Measurements from ENCODE around the gene HTR2B. TPM values are rescaled to one million over a fixed set of nuclear protein-coding genes. Genes with fewer than 3 reads are reported as not detected.
"Not testable (repeated sequence)": the region's sequence is repeated elsewhere in the genome, so short reads cannot be mapped to it uniquely, and the experiment has no call there.

Gene HTR2B
- total RNA-seq, 5 donors from 2014 or later (not counting 1 experiment from before 2014, with no cell fraction given): 0.38 TPM; not detected in 4

GRCh38 chr2:231159306-231159705, 34.5 kb upstream of the HTR2B start:
- H3K27me3 ChIP-seq (replicated peaks in 1 of 2; ENCODE audit: control insufficient read depth in 2 of 2, extremely low read depth in 1 of 2, insufficient read depth in 2 of 2, low read length in 1 of 2): no peaks in the 10 kb centered on the region
- DNase-seq (no peak), ATAC-seq (replicated peaks in 1 of 4) (no peak)
- Mint-ChIP-seq H3K4me3 (no peak overlapping the region), H3K27me3 (no peaks in the 10 kb centered on the region), H3K9me3 (no peaks in the 10 kb centered on the region), H3K36me3 (peaks cover 23% of the 10 kb centered on the region), H3K4me1 (peaks cover 0 to 16% (median 16%) of the 10 kb centered on the region in 3 donors), H3K27ac (no peak overlapping the region)
- H3K4me3 ChIP-seq (ENCODE audit: control insufficient read depth in 1 of 2, extremely low read depth in 1 of 2, low read length in 1 of 2): no peak overlapping the region
- CTCF ChIA-PET: no interaction called here
- H3K27ac ChIP-seq (ENCODE audit: low read length): no peak overlapping the region
- H3K36me3 ChIP-seq (ENCODE audit: control insufficient read depth in 2 of 2, extremely low read depth in 1 of 2, insufficient read depth in 1 of 2, low read length in 1 of 2): peaks cover 0 to 11% of the 10 kb centered on the region in 2 donors
- POLR2A ChIA-PET: no interaction called here
- H3K9me3 ChIP-seq: no peaks in the 10 kb centered on the region
- H3K4me1 ChIP-seq (ENCODE audit: control insufficient read depth in 1 of 2, extremely low read depth in 1 of 2, insufficient read depth in 2 of 2, low read length in 2 of 2): peaks cover 0 to 5% of the 10 kb centered on the region in 2 experiments

- Histone ChIP-seq H3K4me1 (ENCODE audit: control insufficient read depth in 1 of 2, extremely low read depth in 1 of 2, insufficient read depth in 2 of 2, low read length in 2 of 2) (no peaks in the 10 kb centered on the region), H3K27me3 (replicated peaks in 1 of 2; ENCODE audit: control insufficient read depth in 2 of 2, extremely low read depth in 1 of 2, insufficient read depth in 2 of 2, low read length in 1 of 2) (no peaks in the 10 kb centered on the region), H3K36me3 (ENCODE audit: control insufficient read depth in 2 of 2, extremely low read depth in 1 of 2, insufficient read depth in 1 of 2, low read length in 1 of 2) (peaks cover 0 to 34% of the 10 kb centered on the region in 2 donors), H3K27ac (ENCODE audit: low read length) (no peak overlapping the region), H3K9me3 (no peaks in the 10 kb centered on the region), H3K4me3 (ENCODE audit: control insufficient read depth in 1 of 2, extremely low read depth in 1 of 2, low read length in 1 of 2) (no peak overlapping the region)
- H3K36me3 Mint-ChIP-seq: peaks cover 31% of the 10 kb centered on the region
- POLR2A ChIA-PET: no interaction called here
- H3K4me3 Mint-ChIP-seq: no peak overlapping the region
- no peaks in the 10 kb centered on the region for H3K27me3 Mint-ChIP-seq
- no peaks in the 10 kb centered on the region for H3K4me1 Mint-ChIP-seq
- no peak overlapping the region for H3K27ac Mint-ChIP-seq
- 91% methylated on average over 3 of the region's 8 CpGs for WGBS (ENCODE audit: insufficient coverage)
- ATAC-seq (replicated peaks in 1 of 4) (no peak), DNase-seq (no peak)
- no peaks in the 10 kb centered on the region for H3K9me3 Mint-ChIP-seq
- CTCF ChIA-PET: interaction anchor here in 1 of 2 donors (0.6 kb wide), 1 partner anchor 39 kb away, joined by 4 read pairs; no protein-coding TSS in a partner anchor
Observed at GRCh38 chr2:231152800-231153557, 28.1 kb upstream of the HTR2B start.

GRCh38 chr2:231146665-231147064, 21.8 kb upstream of the HTR2B start:
- Mint-ChIP-seq H3K27ac (no peak overlapping the region), H3K9me3 (no peaks in the 10 kb centered on the region), H3K36me3 (peaks cover 41% of the 10 kb centered on the region), H3K4me3 (no peak overlapping the region), H3K27me3 (no peaks in the 10 kb centered on the region), H3K4me1 (no peaks in the 10 kb centered on the region)
- CTCF ChIA-PET: no interaction called here
- ATAC-seq (replicated peaks in 1 of 4): no peak
- no peaks in the 10 kb centered on the region for H3K9me3 ChIP-seq
- no peak for DNase-seq
- POLR2A ChIA-PET: no interaction called here
- no peaks in the 10 kb centered on the region for H3K27me3 ChIP-seq (replicated peaks in 1 of 2; ENCODE audit: control insufficient read depth in 2 of 2, extremely low read depth in 1 of 2, insufficient read depth in 2 of 2, low read length in 1 of 2)
- H3K4me1 ChIP-seq (ENCODE audit: control insufficient read depth in 1 of 2, extremely low read depth in 1 of 2, insufficient read depth in 2 of 2, low read length in 2 of 2): no peaks in the 10 kb centered on the region
- peaks cover 4 to 20% of the 10 kb centered on the region in 2 donors for H3K36me3 ChIP-seq (ENCODE audit: control insufficient read depth in 2 of 2, extremely low read depth in 1 of 2, insufficient read depth in 1 of 2, low read length in 1 of 2)
- 100% methylated on average over 1 of the region's 2 CpGs for WGBS (ENCODE audit: insufficient coverage)
- no peak overlapping the region for H3K4me3 ChIP-seq (ENCODE audit: control insufficient read depth in 1 of 2, extremely low read depth in 1 of 2, low read length in 1 of 2)
- no peak overlapping the region for H3K27ac ChIP-seq (ENCODE audit: low read length)

GRCh38 chr2:231144896-231145295, 20.1 kb upstream of the HTR2B start:
- no peak overlapping the region for H3K4me3 Mint-ChIP-seq
- CTCF ChIA-PET: no interaction called here
- DNase-seq (no peak), ATAC-seq (replicated peaks in 1 of 4) (no peak)
- H3K4me3 ChIP-seq (ENCODE audit: control insufficient read depth in 1 of 2, extremely low read depth in 1 of 2, low read length in 1 of 2): no peak overlapping the region
- H3K4me1 ChIP-seq (ENCODE audit: control insufficient read depth in 1 of 2, extremely low read depth in 1 of 2, insufficient read depth in 2 of 2, low read length in 2 of 2): no peaks in the 10 kb centered on the region
- H3K4me1 Mint-ChIP-seq: no peaks in the 10 kb centered on the region
- H3K27ac ChIP-seq (ENCODE audit: low read length): no peak overlapping the region
- WGBS (ENCODE audit: insufficient coverage): no CpG with 5 or more reads among the region's 6 CpGs
- no peaks in the 10 kb centered on the region for H3K9me3 ChIP-seq
- H3K27ac Mint-ChIP-seq: no peak overlapping the region
- H3K27me3 Mint-ChIP-seq: no peaks in the 10 kb centered on the region
- H3K27me3 ChIP-seq (replicated peaks in 1 of 2; ENCODE audit: control insufficient read depth in 2 of 2, extremely low read depth in 1 of 2, insufficient read depth in 2 of 2, low read length in 1 of 2): no peaks in the 10 kb centered on the region
- POLR2A ChIA-PET: no interaction called here
- peaks cover 44% of the 10 kb centered on the region for H3K36me3 Mint-ChIP-seq
- H3K36me3 ChIP-seq (ENCODE audit: control insufficient read depth in 2 of 2, extremely low read depth in 1 of 2, insufficient read depth in 1 of 2, low read length in 1 of 2): peaks cover 9 to 23% of the 10 kb centered on the region in 2 donors
- no peaks in the 10 kb centered on the region for H3K9me3 Mint-ChIP-seq

GRCh38 chr2:231140808-231141207, 16.0 kb upstream of the HTR2B start:
- WGBS (ENCODE audit: insufficient coverage): no CpG with 5 or more reads among the region's 8 CpGs
- CTCF ChIA-PET: interaction anchor here in 1 of 2 donors (0.7 kb wide), 1 partner anchor 342 kb away, joined by 5 read pairs; no protein-coding TSS in a partner anchor
- H3K4me1 ChIP-seq (ENCODE audit: control insufficient read depth in 1 of 2, extremely low read depth in 1 of 2, insufficient read depth in 2 of 2, low read length in 2 of 2); H3K9me3 Mint-ChIP-seq; ATAC-seq (replicated peaks in 1 of 4); H3K4me1 Mint-ChIP-seq; H3K27ac Mint-ChIP-seq; H3K4me3 ChIP-seq (ENCODE audit: control insufficient read depth in 1 of 2, extremely low read depth in 1 of 2, low read length in 1 of 2); DNase-seq; H3K4me3 Mint-ChIP-seq; POLR2A ChIA-PET; H3K27me3 Mint-ChIP-seq; H3K9me3 ChIP-seq; H3K27ac ChIP-seq (ENCODE audit: low read length); H3K27me3 ChIP-seq (replicated peaks in 1 of 2; ENCODE audit: control insufficient read depth in 2 of 2, extremely low read depth in 1 of 2, insufficient read depth in 2 of 2, low read length in 1 of 2): not testable (repeated sequence)
- peaks cover 22% of the 10 kb centered on the region for H3K36me3 Mint-ChIP-seq
- H3K36me3 ChIP-seq (ENCODE audit: control insufficient read depth in 2 of 2, extremely low read depth in 1 of 2, insufficient read depth in 1 of 2, low read length in 1 of 2): peaks cover 7 to 10% of the 10 kb centered on the region in 2 donors

- DNase-seq (no peak), ATAC-seq (replicated peaks in 1 of 4) (no peak)
- Histone ChIP-seq H3K4me1 (ENCODE audit: control insufficient read depth in 1 of 2, extremely low read depth in 1 of 2, insufficient read depth in 2 of 2, low read length in 2 of 2) (no peaks in the 10 kb centered on the region), H3K9me3 (no peaks in the 10 kb centered on the region), H3K36me3 (ENCODE audit: control insufficient read depth in 2 of 2, extremely low read depth in 1 of 2, insufficient read depth in 1 of 2, low read length in 1 of 2) (peaks cover 7 to 10% of the 10 kb centered on the region in 2 donors), H3K4me3 (ENCODE audit: control insufficient read depth in 1 of 2, extremely low read depth in 1 of 2, low read length in 1 of 2) (no peak overlapping the region), H3K27me3 (replicated peaks in 1 of 2; ENCODE audit: control insufficient read depth in 2 of 2, extremely low read depth in 1 of 2, insufficient read depth in 2 of 2, low read length in 1 of 2) (no peaks in the 10 kb centered on the region), H3K27ac (ENCODE audit: low read length) (no peak overlapping the region)
- Mint-ChIP-seq H3K4me1 (no peaks in the 10 kb centered on the region), H3K36me3 (peaks cover 17% of the 10 kb centered on the region), H3K4me3 (no peak overlapping the region), H3K27ac (no peak overlapping the region), H3K9me3 (no peaks in the 10 kb centered on the region), H3K27me3 (no peaks in the 10 kb centered on the region)
- ChIA-PET CTCF (interaction anchor here in 1 of 2 donors (0.5 to 0.7 kb wide), 2 partner anchors 16 to 87 kb away, joined by 3 read pairs; no protein-coding TSS in a partner anchor), POLR2A (no interaction called here)
Observed at GRCh38 chr2:231139796-231140195, 15.0 kb upstream of the HTR2B start.
